RWPE2 (cell line): Measurements from ENCODE around the gene DNAJA1.
A peak's percentile ranks its signal among the peaks of the same experiment; 100 is the strongest.

Experiments used
- ATAC-seq: fragments of 200-7000 bp; cut with Tn5 transposase; 3 replicates; pipeline ENCODE4 v1.9.1; 2021; ENCODE audit warnings: low read depth
- DNase-seq: peaks from one replicate; pipeline ENCODE4 v3.0.0-alpha.2; 2020; ENCODE audit warnings: low spot score
- H3K27ac ChIP-seq: fragments of 450-650 bp; 2 replicates; pipeline ENCODE4 v1.5.1; 2017; ENCODE audit warnings: mild to moderate bottlenecking; ENCODE audit not compliant: poor library complexity, severe bottlenecking
- H3K27me3 ChIP-seq: fragments of 250-450 bp; sonication (Bioruptor Pico); 2 replicates; pipeline ENCODE4 v1.5.1; 2021; ENCODE audit warnings: mild to moderate bottlenecking, moderate library complexity; ENCODE audit not compliant: insufficient read depth, poor library complexity, severe bottlenecking
- H3K36me3 ChIP-seq: fragments of 250-450 bp; sonication (Bioruptor Pico); 2 replicates; pipeline ENCODE4 v1.5.1; 2020; ENCODE audit warnings: low read depth, mild to moderate bottlenecking, moderate library complexity
- H3K4me1 ChIP-seq: fragments of 250-450 bp; sonication (Bioruptor Pico); 2 replicates; pipeline ENCODE4 v1.5.1; 2021; ENCODE audit warnings: mild to moderate bottlenecking, moderate library complexity; ENCODE audit not compliant: insufficient read depth, poor library complexity, severe bottlenecking
- H3K4me3 ChIP-seq: fragments of 250-450 bp; sonication (Bioruptor Pico); 2 replicates; pipeline ENCODE4 v1.5.1; 2021; ENCODE audit warnings: mild to moderate bottlenecking, moderate library complexity; ENCODE audit not compliant: severe bottlenecking
- H3K9me3 ChIP-seq: fragments of 250-450 bp; sonication (Bioruptor Pico); 2 replicates; pipeline ENCODE4 v1.5.1; 2021; ENCODE audit warnings: mild to moderate bottlenecking, moderate library complexity; ENCODE audit not compliant: severe bottlenecking
- CTCF ChIP-seq: fragments of 450-650 bp; IDR thresholded peaks from one replicate; pipeline ENCODE4 v1.5.1; 2017; ENCODE audit warnings: mild to moderate bottlenecking, moderate library complexity; ENCODE audit not compliant: poor library complexity, severe bottlenecking

The DNAJA1 gene

GRCh38 chr9:33040792-33041431 is 15.8 kb downstream of the DNAJA1 start:
- Histone ChIP-seq H3K9me3 (no peaks in the 10 kb centered on the region), H3K4me1 (no peaks in the 10 kb centered on the region), H3K4me3 (no peak overlapping the region), H3K27me3 (no peaks in the 10 kb centered on the region), H3K36me3 (peaks cover 42% of the 10 kb centered on the region), H3K27ac (no peak overlapping the region)
- DNase-seq = no peak
- no peak for TF ChIP-seq CTCF
- no peak for ATAC-seq

- no peak for TF ChIP-seq CTCF
- no peak overlapping the region for H3K4me3 ChIP-seq
- ATAC-seq = no peak
- DNase-seq = no peak
- H3K27ac ChIP-seq = peak overlapping the region; percentile 18
- H3K36me3 ChIP-seq = peaks cover 40% of the 10 kb centered on the region
- H3K27me3 ChIP-seq = no peaks in the 10 kb centered on the region
- H3K9me3 ChIP-seq = no peaks in the 10 kb centered on the region
- H3K4me1 ChIP-seq = no peaks in the 10 kb centered on the region
Observed at GRCh38 chr9:33041432-33042188, 16.5 kb downstream of the DNAJA1 start.

- DNase-seq (no peak), ATAC-seq (no peak)
- peak overlapping the region; percentile 18 for H3K27ac ChIP-seq
- peaks cover 37% of the 10 kb centered on the region for H3K36me3 ChIP-seq
- no peaks in the 10 kb centered on the region for H3K27me3 ChIP-seq
- TF ChIP-seq CTCF = no peak
- no peaks in the 10 kb centered on the region for H3K9me3 ChIP-seq
- no peaks in the 10 kb centered on the region for H3K4me1 ChIP-seq
- no peak overlapping the region for H3K4me3 ChIP-seq
Observed at GRCh38 chr9:33042473-33042872, 17.4 kb downstream of the DNAJA1 start.

- no peak for TF ChIP-seq CTCF
- DNase-seq = no peak
- no peak for ATAC-seq
- H3K27ac ChIP-seq = peak overlapping the region; percentile 56
- peaks cover 37% of the 10 kb centered on the region for H3K36me3 ChIP-seq
- H3K4me3 ChIP-seq = peak overlapping the region; percentile 44
- H3K27me3 ChIP-seq = no peaks in the 10 kb centered on the region
- H3K9me3 ChIP-seq = no peaks in the 10 kb centered on the region
- H3K4me1 ChIP-seq = no peaks in the 10 kb centered on the region
Observed at GRCh38 chr9:33043671-33044070, 18.6 kb downstream of the DNAJA1 start.
